Tibial nerve (tissue), 4 donors: ENCODE results near the gene SURF2.

Experiments used
- CTCF ChIP-seq, 5 experiments: fragments of 200-600 bp in 3 of 5; fragments of 450-650 bp in 2 of 5; sonication (generic) in 3 of 5; IDR thresholded peaks; one replicate each; pipeline ENCODE4 v1.5.1; 2016 to 2019; ENCODE audit warnings: antibody characterized with exemption in 5 of 5, mild to moderate bottlenecking in 3 of 5, moderate library complexity in 2 of 5
- EP300 ChIP-seq, 2 donors: sonication (generic); formaldehyde crosslinking; IDR thresholded peaks; one replicate each; pipeline ENCODE4 v1.6.1; 2017; ENCODE audit warnings: antibody characterized with exemption in 2 of 2, mild to moderate bottlenecking in 1 of 2
- POLR2A ChIP-seq, 2 donors: fragments of 450-650 bp; IDR thresholded peaks; one replicate each; pipeline ENCODE4 v1.6.1; 2017; ENCODE audit warnings: antibody characterized with exemption in 2 of 2, mild to moderate bottlenecking in 2 of 2, moderate library complexity in 2 of 2

- TF ChIP-seq POLR2A (IDR thresholded peaks at IDR 0.05) (no peak), CTCF (IDR thresholded peaks at IDR 0.05) (no peak), EP300 (IDR thresholded peaks at IDR 0.05) (no peak)
Measured at GRCh38 chr9:133351526-133351907, 4.8 kb upstream of the SURF2 start.
